NCI-H2171 treated with DMSO at 0.1 percent for 48 hours (cell line): Measurements from ENCODE around the gene PANK4.

Source experiments
- DNase-seq: peaks from one replicate; lab custom pipeline; 2025; lab: John Stamatoyannopoulos, UW

Gene PANK4

GRCh38 chr1:2544875-2545640 is 18.7 kb upstream of the PANK4 start:
- no peak for DNase-seq

GRCh38 chr1:2544093-2544874 is 17.9 kb upstream of the PANK4 start:
- no peak for DNase-seq

- peak; percentile 65 for DNase-seq
Observed at GRCh38 chr1:2543543-2544092, 17.2 kb upstream of the PANK4 start.

DNA sequence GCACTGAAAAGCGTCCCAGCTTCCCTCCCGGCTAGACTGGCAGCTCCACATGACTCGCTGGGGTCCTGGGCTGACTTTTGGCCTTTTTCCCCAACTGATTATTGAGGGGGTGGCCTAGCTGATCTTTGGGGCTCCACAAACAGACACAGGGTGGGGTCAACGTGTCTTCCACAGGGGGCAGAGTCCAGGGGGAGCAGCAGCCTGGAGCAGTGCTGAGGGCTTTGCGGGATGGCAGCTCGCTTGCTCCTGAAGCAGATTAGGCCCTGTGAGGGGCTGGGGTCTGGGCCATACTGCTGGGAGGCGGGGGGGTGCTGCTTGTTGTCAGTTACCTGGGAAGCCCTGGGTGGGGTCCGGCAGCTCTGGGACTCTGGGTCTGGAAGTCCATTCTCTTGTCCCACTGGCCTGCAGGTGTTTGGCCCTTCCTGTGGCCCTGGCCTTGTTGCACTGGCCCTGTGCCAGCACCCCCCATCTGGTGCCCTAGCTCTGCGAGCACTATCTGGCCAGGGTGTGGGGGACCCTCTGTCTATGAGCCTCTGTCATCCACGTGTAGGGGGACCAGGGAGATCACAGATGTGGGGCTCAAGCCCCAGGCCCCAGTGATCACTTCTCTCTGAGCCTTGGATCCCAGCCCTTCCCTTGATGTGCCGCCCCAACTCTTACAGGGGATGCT is 16.0 kb upstream of the PANK4 start:
- no peak for DNase-seq

DNA sequence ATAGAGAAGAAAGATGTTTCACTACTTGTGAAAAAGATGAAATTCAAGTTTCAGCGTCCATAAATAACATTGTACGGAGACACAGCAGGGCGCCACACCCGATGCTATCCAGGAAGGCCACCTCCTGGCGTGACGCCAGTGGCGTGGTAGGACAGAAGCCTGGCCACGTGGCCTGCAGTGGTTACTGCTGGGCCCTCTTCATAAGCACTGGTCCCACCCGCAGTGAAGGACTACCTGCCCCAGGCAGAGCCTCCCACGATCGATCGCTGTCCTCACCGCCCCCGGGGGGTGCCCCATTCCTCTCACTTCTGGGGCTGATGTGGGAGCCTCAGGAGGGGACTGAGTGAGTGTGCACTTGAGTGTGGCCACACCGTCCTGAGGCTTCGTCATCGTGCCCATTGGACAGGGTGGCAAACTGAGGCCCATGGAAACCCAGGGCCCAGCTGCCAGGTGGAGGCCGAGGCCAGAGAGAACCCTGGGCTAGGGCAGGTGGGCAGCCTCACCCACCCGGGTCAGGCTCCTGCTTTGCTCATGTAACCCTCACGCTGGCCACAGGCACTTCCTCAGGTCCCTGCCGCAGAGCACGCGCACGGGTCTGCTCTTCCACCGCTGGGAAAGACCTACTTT is 15.3 kb upstream of the PANK4 start:
- DNase-seq, result no peak

DNA sequence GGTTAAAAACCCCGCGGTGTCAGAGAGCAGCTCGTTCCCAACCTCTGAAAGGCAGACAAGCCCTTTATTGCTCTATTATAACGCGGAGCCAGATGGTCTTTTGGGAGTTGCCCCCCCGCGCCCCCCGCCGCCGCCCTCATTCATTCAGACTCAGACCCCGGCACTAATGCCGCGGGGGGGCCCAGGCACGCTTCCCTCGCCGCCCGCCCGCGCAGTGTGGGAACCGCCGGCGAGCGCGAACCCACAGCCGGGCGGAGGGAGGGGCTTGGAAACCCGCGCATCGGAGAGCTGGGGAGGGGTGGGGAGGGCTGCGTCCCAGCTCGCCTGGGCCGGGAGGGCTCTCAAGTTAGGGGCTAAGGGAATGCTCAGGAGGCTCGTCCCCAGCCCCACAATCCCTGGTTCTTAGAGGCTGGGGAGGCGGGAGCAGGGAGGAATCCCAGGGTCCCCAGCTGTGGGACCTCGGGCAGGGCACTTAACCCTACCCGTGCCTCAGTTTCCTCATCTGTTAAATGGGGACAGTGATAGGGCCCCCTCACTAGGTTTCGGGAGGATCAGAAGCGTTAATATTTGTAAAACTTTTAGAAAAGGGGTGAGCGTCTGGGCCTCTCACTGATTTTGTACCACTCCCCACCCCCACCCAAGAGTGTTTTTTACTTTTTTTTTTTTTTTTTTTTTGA is 14.6 kb upstream of the PANK4 start:
- DNase-seq, result peak; percentile 62

- DNase-seq, result no peak
Observed at GRCh38 chr1:2539312-2539907, 13.0 kb upstream of the PANK4 start.

- no peak for DNase-seq
Observed at GRCh38 chr1:2538872-2539271, 12.5 kb upstream of the PANK4 start.

DNA sequence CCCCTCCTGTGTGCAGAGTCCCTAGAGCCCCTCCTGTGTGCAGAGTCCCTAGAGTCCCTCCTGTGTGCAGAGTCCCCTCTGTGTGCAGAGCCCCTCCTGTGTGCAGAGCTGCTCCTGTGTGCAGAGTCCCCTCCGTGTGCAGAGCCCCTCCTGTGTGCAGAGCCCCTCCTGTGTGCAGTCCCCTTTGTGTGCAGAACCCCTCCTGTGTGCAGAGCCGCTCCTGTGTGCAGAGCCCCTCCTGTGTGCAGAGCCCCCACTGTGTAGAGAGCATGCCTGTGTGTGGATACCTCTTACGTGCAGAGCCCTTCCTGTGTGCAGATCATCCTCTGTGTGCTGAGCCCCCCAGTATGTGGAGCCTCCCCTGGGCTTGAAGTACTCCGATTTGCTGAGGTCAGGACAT is 12.0 kb upstream of the PANK4 start:
- no peak for DNase-seq

DNA sequence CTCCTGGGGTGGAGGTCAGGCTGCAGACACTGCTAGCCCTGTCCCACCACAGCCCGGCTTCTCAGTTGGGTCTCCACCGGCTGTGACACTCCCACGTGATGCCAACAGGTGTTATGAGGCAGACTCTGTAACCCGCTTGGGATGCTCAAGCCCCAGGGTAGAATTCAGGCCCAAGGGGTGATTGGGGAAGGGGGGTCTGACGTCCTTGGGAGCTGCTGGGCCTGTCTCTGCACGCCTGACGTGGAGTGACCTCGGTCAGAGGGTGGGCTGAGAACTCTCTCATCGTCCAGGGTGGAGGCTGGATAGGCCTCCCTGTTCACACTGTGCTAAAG is 11.4 kb upstream of the PANK4 start:
- DNase-seq, result no peak

DNA sequence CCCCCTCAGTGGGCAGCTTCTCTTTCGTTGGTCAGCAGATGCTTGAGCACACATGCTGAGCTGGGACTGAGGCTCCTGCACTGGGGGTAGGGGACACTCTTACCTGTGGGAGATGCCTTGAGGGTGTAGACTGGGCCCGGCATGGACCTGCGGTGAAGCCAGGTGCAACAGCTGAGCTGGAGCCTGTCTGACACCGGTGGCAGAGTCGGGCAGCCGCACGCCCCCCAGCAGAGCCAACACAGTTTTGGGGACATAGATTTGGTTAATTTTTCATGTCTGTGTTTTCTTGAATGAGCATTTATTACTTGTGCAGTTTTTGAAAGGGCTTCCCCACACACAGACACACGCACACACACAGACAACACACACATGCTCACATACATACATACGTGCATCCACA is 9.6 kb upstream of the PANK4 start:
- DNase-seq, result no peak

- no peak for DNase-seq
Observed at GRCh38 chr1:2535455-2535854, 9.1 kb upstream of the PANK4 start.

- peak; percentile 92 for DNase-seq
Observed at GRCh38 chr1:2534687-2535441, 8.5 kb upstream of the PANK4 start.

DNA sequence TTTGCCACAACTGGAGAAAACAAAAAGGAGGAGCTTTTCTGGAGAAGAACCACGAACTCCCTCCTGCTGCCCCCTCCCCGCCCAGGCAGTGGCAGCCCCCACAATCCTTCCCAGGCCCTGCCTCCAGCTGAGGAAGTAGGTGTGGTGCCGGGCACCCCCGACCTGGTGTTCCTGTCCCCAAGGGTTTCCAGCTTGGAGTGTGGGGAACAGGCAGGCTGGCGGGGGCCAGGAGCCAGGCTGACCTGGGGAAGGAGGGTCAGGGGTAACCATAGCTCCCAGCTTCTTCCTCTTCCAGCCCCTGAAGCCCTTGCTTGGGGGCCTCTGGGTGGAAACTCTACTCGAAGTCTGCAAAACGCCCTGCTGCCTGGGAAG is 7.9 kb upstream of the PANK4 start:
- no peak for DNase-seq

DNA sequence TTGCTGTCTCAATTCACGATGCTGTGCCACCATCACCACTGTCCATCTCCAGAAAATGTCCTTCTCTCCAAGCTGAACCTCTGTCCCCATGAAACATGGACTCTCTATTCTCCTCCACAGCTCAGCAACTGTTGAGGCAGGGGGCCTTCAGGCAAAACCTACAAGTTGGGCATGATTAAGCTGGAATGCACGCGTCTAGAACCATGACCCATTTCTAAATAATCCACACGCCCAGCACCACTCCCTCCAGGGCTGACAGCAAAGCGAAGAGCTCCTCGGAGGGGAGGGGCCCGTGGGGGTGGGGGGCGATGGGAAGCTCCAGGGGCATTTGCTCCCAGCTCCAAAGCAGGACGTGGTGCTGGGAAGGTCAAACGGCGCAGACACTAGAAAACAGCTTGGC is 7.0 kb upstream of the PANK4 start:
- DNase-seq, result no peak

GRCh38 chr1:2532485-2533160 is 6.2 kb upstream of the PANK4 start:
- DNase-seq, result no peak

GRCh38 chr1:2530513-2531361 is 4.3 kb upstream of the PANK4 start:
- DNase-seq, result peak; percentile 63

- DNase-seq, result no peak
Observed at GRCh38 chr1:2529784-2530512, 3.6 kb upstream of the PANK4 start, which contains the start of gene HES5. Gene HES5 (minus strand): TSS chr1:2530263. CDS start chr1:2530164, 99 bp downstream.
